Psoas muscle (tissue), 8 donors: ENCODE results near the gene HNF1B. TPM values are rescaled to one million over a fixed set of nuclear protein-coding genes. Genes with fewer than 3 reads are reported as not detected.

ENCODE experiments used
- ATAC-seq, 4 donors: fragments of 200-7000 bp; cut with Tn5 transposase; one replicate each; pipeline ENCODE4 v1.9.1; 2020; ENCODE audit warnings: moderate library complexity in 3 of 4, mild to moderate bottlenecking in 2 of 4
- DNase-seq, 2 donors: peaks; one replicate each; pipeline ENCODE4 v3.0.0-alpha.2; 2020
- H3K27ac ChIP-seq: fragments of 200-600 bp; one replicate; pipeline ENCODE4 v1.8.0; 2022
- H3K27me3 ChIP-seq, 3 donors: fragments of 200-600 bp in 1 of 3; one replicate each; pipeline versions ENCODE4 v1.6.1 to v1.8.0; 2013 to 2022; ENCODE audit warnings: low read length in 2 of 3, mild to moderate bottlenecking in 2 of 3, moderate library complexity in 1 of 3; ENCODE audit not compliant: insufficient read depth in 3 of 3
- H3K36me3 ChIP-seq, 2 donors: fragments of 200-600 bp in 1 of 2; one replicate each; pipeline versions ENCODE4 v1.6.1 to v1.8.0; 2013 to 2022; ENCODE audit warnings: low read depth in 1 of 2, mild to moderate bottlenecking in 1 of 2, moderate library complexity in 1 of 2; ENCODE audit not compliant: insufficient read depth in 1 of 2
- H3K4me1 ChIP-seq: fragments of 200-600 bp; one replicate; pipeline ENCODE4 v1.8.0; 2022
- H3K4me3 ChIP-seq: fragments of 200-600 bp; one replicate; pipeline ENCODE4 v1.8.0; 2022; ENCODE audit warnings: mild to moderate bottlenecking
- H3K9me3 ChIP-seq: fragments of 200-600 bp; one replicate; pipeline ENCODE4 v1.8.0; 2022
- CTCF ChIP-seq: fragments of 200-600 bp; IDR thresholded peaks from one replicate; pipeline ENCODE4 v1.8.0; 2022; ENCODE audit warnings: antibody characterized with exemption
- WGBS, 3 donors: extraction: QIAGEN DNeasy Blood & Tissue Kit; methylation state at CpG; one replicate each; pipeline versions ENCODE4 v1.1.6 to v1.1.7; 2013; 5-methylcytosine and 5-hydroxymethylcytosine counted together
- intact Hi-C, 2 donors: fragments of 100-400 bp; cut with DNase I; formaldehyde crosslinking; loops; one replicate each; pipeline versions ENCODE4 v1.11.0 to v1.14.2; 2022
- polyA plus RNA-seq, 3 donors: library from polyadenylated mRNA; stranded (reverse); fragments of 200-250 nt; gene quantifications; one replicate each; pipeline ENCODE4 v1.2.3, GENCODE V29; 2013
- total RNA-seq, 4 donors: library from RNA; stranded (reverse); fragmentation: NEBNext Ultra II Directional in 2 of 4; extraction: Animal tissue kit (Norgen Biotek cat#: 25700) in 2 of 4; gene quantifications; one replicate each; pipeline versions ENCODE4 v1.2.1 to v1.2.4, GENCODE V29; 2021 to 2023
- donor health status: healthy with polysubstance abuse.
- donor health status: DM: no; HTN: no; CAD: no; lungs with moderate emphysema.
- donor health status: Bipolar disorder and iron deficiency.
- donor health status: healthy.
- donor health status: DM: yes; HTN: yes; CAD: no.
- donor health status: DM: no; HTN: no; CAD: no.
- donor health status: DM: no; HTN: no; CAD: no.
- donor health status: DM: yes; HTN: yes; CAD: no.

The HNF1B gene
- total and polyA plus RNA-seq, 7 donors = 0.03 TPM; not detected in 6

DNA sequence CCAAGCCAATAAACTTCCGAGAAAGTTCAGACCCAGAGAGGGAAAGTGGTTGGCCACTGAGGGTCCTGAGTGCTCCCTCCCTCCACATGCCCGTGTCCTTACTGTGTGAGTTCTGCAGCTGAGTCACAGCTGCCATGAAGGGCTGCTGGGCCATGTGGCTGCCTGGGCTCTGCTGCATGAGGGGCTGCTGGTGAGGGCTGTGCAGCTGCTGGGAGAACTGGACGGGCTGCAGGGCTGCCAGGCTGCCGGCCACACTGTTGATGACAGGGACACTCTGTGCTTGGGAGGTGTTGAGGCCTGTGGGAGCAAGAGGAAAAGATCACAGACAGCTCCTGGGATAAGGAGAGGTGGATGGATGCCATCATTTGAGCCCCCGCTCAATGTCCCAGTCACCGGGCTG, 44.0 kb downstream of the HNF1B start:
- ATAC-seq = no peak
- H3K4me1 ChIP-seq = no peaks in the 10 kb centered on the region
- H3K4me3 ChIP-seq = no peak overlapping the region
- peaks cover 0 to 23% (median 0%) of the 10 kb centered on the region in 3 donors for H3K27me3 ChIP-seq
- no peaks in the 10 kb centered on the region for H3K36me3 ChIP-seq
- no peaks in the 10 kb centered on the region for H3K9me3 ChIP-seq
- no peak for DNase-seq
- intact Hi-C loops = no loop called here
- 55 to 59% (median 57%) methylated on average over 6 of the region's 6 CpGs for WGBS, 3 donors
- H3K27ac ChIP-seq = no peak overlapping the region
- TF ChIP-seq CTCF = no peak

GRCh38 chr17:37699285-37699973, 45.4 kb downstream of the HNF1B start:
- WGBS, 3 donors = 72 to 75% (median 73%) methylated on average over 9 to 10 of the region's 10 CpGs
- intact Hi-C loops = no loop called here
- ATAC-seq (no peak), DNase-seq (no peak)
- H3K36me3 ChIP-seq = no peaks in the 10 kb centered on the region
- TF ChIP-seq CTCF = no peak
- no peaks in the 10 kb centered on the region for H3K4me1 ChIP-seq
- no peak overlapping the region for H3K27ac ChIP-seq
- H3K4me3 ChIP-seq = no peak overlapping the region
- no peaks in the 10 kb centered on the region for H3K9me3 ChIP-seq
- peaks cover 0 to 22% (median 0%) of the 10 kb centered on the region in 3 donors for H3K27me3 ChIP-seq

DNA sequence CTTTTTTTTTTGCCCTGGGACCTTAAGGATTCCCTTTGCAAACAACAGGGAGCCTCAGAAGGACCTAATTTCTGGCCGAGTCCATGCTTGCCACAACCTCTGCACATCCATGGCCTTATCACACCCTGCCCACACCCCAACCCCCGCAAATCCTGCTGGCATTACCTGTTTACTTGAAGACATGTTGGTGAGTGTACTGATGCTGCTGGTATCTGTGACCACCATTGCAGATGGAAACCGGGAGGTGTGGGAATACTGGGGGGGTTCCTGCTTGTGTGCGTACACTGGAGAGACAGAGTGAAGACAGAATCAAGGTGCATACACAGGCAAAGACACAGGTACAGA, 46.0 kb downstream of the HNF1B start:
- Histone ChIP-seq H3K27ac (no peak overlapping the region), H3K27me3 (peaks cover 0 to 22% (median 0%) of the 10 kb centered on the region in 3 donors), H3K36me3 (no peaks in the 10 kb centered on the region), H3K9me3 (no peaks in the 10 kb centered on the region), H3K4me1 (no peaks in the 10 kb centered on the region), H3K4me3 (no peak overlapping the region)
- intact Hi-C loops = no loop called here
- 87 to 88% (median 87%) methylated on average over 4 of the region's 4 CpGs for WGBS, 3 donors
- ATAC-seq (no peak), DNase-seq (no peak)
- no peak for TF ChIP-seq CTCF

- Histone ChIP-seq H3K4me3 (no peak overlapping the region), H3K36me3 (no peaks in the 10 kb centered on the region), H3K4me1 (no peaks in the 10 kb centered on the region), H3K27ac (no peak overlapping the region), H3K9me3 (no peaks in the 10 kb centered on the region), H3K27me3 (peaks cover 0 to 22% (median 0%) of the 10 kb centered on the region in 3 donors)
- DNase-seq (no peak), ATAC-seq (no peak)
- WGBS, 3 donors = 68 to 79% (median 77%) methylated on average over 5 of the region's 5 CpGs
- TF ChIP-seq CTCF = no peak
- intact Hi-C loops = no loop called here
Observed at GRCh38 chr17:37698132-37698910, 46.5 kb downstream of the HNF1B start.
